ENCODE measurements around the gene XPA.

XPA gene

GRCh38 chr9:97632985-97633858, 63.9 kb downstream of the XPA start, which contains the start of the genes NCBP1 and TSTD2:
TSS of gene NCBP1 (plus strand) at chr9:97633821. CDS start at chr9:97633882, 61 bp downstream.
TSS of gene TSTD2 (minus strand) at chr9:97633368. CDS start at chr9:97627562, 5,806 bp downstream.
- TF ChIP-seq CTCF (conservative IDR thresholded peaks at IDR 0.05; ENCODE audit: low read depth): no peak
- peak; percentile 99 for DNase-seq (ENCODE audit: low spot score)
- CTCF ChIA-PET: interaction anchor here (0.6 to 1.3 kb wide), 6 partner anchors 7 to 346 kb away, joined by 3 to 7 read pairs (median 4); no protein-coding TSS in a partner anchor
- H3K27ac ChIP-seq: peak within 1 kb of the TSS; percentile 100
- POLR2A ChIA-PET (ENCODE audit: low non-redundant PET): interaction anchor here (0.5 to 2.0 kb wide), 9 partner anchors 10 to 778 kb away, joined by 3 to 7 read pairs (median 3); no protein-coding TSS in a partner anchor

- no peak for TF ChIP-seq CTCF (conservative IDR thresholded peaks at IDR 0.05; ENCODE audit: low read depth)
- ChIA-PET CTCF (interaction anchor here (0.6 to 1.3 kb wide), 4 partner anchors 8 to 79 kb away, joined by 3 to 5 read pairs (median 4); no protein-coding TSS in a partner anchor), POLR2A (ENCODE audit: low non-redundant PET) (interaction anchor here (1.5 to 2.0 kb wide), 2 partner anchors 9 to 13 kb away, joined by 4 to 7 read pairs; no protein-coding TSS in a partner anchor)
- no peak for DNase-seq (ENCODE audit: low spot score)
- peak overlapping the region; percentile 100 for H3K27ac ChIP-seq
Observed at GRCh38 chr9:97632248-97632984, 64.7 kb downstream of the XPA start.

- POLR2A ChIA-PET (ENCODE audit: low non-redundant PET): no interaction called here
Observed at GRCh38 chr9:97630591-97630990, 66.5 kb downstream of the XPA start.

GRCh38 chr9:97629156-97629555, 68.0 kb downstream of the XPA start:
- POLR2A ChIA-PET (ENCODE audit: low non-redundant PET): no interaction called here
- H3K27ac ChIP-seq: no peak overlapping the region
- CTCF ChIA-PET: interaction anchor here (0.9 kb wide), 1 partner anchor 13 kb away, joined by 4 read pairs; no protein-coding TSS in a partner anchor
- DNase-seq (ENCODE audit: low spot score): no peak
- no peak for TF ChIP-seq CTCF (conservative IDR thresholded peaks at IDR 0.05; ENCODE audit: low read depth)

More at GRCh38 chr9:97630591-97630990, 66.5 kb downstream of the XPA start:
- CTCF ChIA-PET: interaction anchor here (0.6 kb wide), 1 partner anchor 48 kb away, joined by 4 read pairs; no protein-coding TSS in a partner anchor
- no peak for DNase-seq (ENCODE audit: low spot score)
- TF ChIP-seq CTCF (conservative IDR thresholded peaks at IDR 0.05; ENCODE audit: low read depth): no peak
- H3K27ac ChIP-seq: no peak overlapping the region

- no peak for TF ChIP-seq CTCF (conservative IDR thresholded peaks at IDR 0.05; ENCODE audit: low read depth)
- no peak for DNase-seq (ENCODE audit: low spot score)
- ChIA-PET CTCF (interaction anchor here (0.5 to 0.9 kb wide), 2 partner anchors 9 to 13 kb away, joined by 3 to 4 read pairs; no protein-coding TSS in a partner anchor), POLR2A (ENCODE audit: low non-redundant PET) (no interaction called here)
- H3K27ac ChIP-seq: no peak overlapping the region
Observed at GRCh38 chr9:97628668-97629067, 68.5 kb downstream of the XPA start.

GRCh38 chr9:97627624-97628023, 69.5 kb downstream of the XPA start:
- TF ChIP-seq CTCF (conservative IDR thresholded peaks at IDR 0.05; ENCODE audit: low read depth): no peak
- DNase-seq (ENCODE audit: low spot score): no peak
- no peak overlapping the region for H3K27ac ChIP-seq
- ChIA-PET CTCF (interaction anchor here (0.6 to 0.8 kb wide), 2 partner anchors 13 to 179 kb away, joined by 3 to 4 read pairs; no protein-coding TSS in a partner anchor), POLR2A (ENCODE audit: low non-redundant PET) (no interaction called here)
